Left lung (tissue), 10 donors: ENCODE results near the gene WNK1. TPM values are rescaled to one million over a fixed set of nuclear protein-coding genes. Genes with fewer than 3 reads are reported as not detected.

ENCODE experiments used
- ATAC-seq: fragments of 200-7000 bp; cut with Tn5 transposase; one replicate; pipeline ENCODE4 v1.9.1; 2020; ENCODE audit warnings: moderate library complexity
- DNase-seq, 4 donors: peaks; one replicate each; pipeline ENCODE4 v3.0.0-alpha.2; 2013 to 2020
- H3K27ac ChIP-seq, 2 donors: fragments of 200-600 bp; sonication (generic) in 1 of 2; one replicate each; pipeline versions ENCODE4 v1.5.0 to v1.8.0; 2020 to 2021
- H3K27me3 ChIP-seq, 2 donors: fragments of 200-600 bp; sonication (generic) in 1 of 2; one replicate each; pipeline versions ENCODE4 v1.5.0 to v1.8.0; 2020 to 2021
- H3K36me3 ChIP-seq, 2 donors: fragments of 200-600 bp; sonication (generic) in 1 of 2; one replicate each; pipeline versions ENCODE4 v1.5.0 to v1.8.0; 2020 to 2021
- H3K4me1 ChIP-seq, 2 donors: fragments of 200-600 bp; one replicate each; pipeline ENCODE4 v1.8.0; 2021
- H3K4me3 ChIP-seq, 2 donors: fragments of 200-600 bp; sonication (generic) in 1 of 2; one replicate each; pipeline versions ENCODE4 v1.5.0 to v1.8.0; 2020 to 2021; ENCODE audit warnings: mild to moderate bottlenecking in 1 of 2
- H3K9me3 ChIP-seq, 2 donors: fragments of 200-600 bp; sonication (generic) in 1 of 2; one replicate each; pipeline versions ENCODE4 v1.5.0 to v1.8.0; 2020 to 2021
- CTCF ChIP-seq, 2 donors: fragments of 200-600 bp; sonication (generic) in 1 of 2; IDR thresholded peaks; one replicate each; pipeline versions ENCODE4 v1.5.0 to v1.8.0; 2021; ENCODE audit warnings: antibody characterized with exemption in 2 of 2
- intact Hi-C, 2 donors: fragments of 100-400 bp; cut with DNase I; formaldehyde crosslinking; loops; one replicate each; pipeline versions ENCODE4 v1.11.2 to v1.14.2; 2022
- polyA plus RNA-seq, 6 donors: library from polyadenylated mRNA; unstranded; fragments of 120-200 nt; gene quantifications; one replicate each; pipeline ENCODE4 v1.2.1, GENCODE V29; 2013; ENCODE audit not compliant: insufficient read length in 6 of 6
- total RNA-seq, 2 donors: library from RNA; stranded (reverse); fragmentation: NEBNext Ultra II Directional; extraction: Animal tissue kit (Norgen Biotek cat#: 25700); gene quantifications; one replicate each; pipeline ENCODE4 v1.2.1, GENCODE V29; 2021
- donor health status: DM: no; HTN: yes; CAD: no.
- donor health status: DM: no; HTN: no; CAD: no.

The WNK1 gene
- total and polyA plus RNA-seq, 8 donors: 94.4 to 245 (median 111) TPM

GRCh38 chr12:954741-955140 lies 202.4 kb downstream of the WNK1 start:
- no peak for TF ChIP-seq CTCF (IDR thresholded peaks at IDR 0.05)

GRCh38 chr12:955939-956338 lies 203.6 kb downstream of the WNK1 start:
- H3K4me1 ChIP-seq: no peaks in the 10 kb centered on the region
- no peak for TF ChIP-seq CTCF (IDR thresholded peaks at IDR 0.05)
- intact Hi-C loops: no loop called here
- no peaks in the 10 kb centered on the region for H3K36me3 ChIP-seq
- H3K4me3 ChIP-seq: no peak overlapping the region
- H3K27ac ChIP-seq: no peak overlapping the region
- DNase-seq: no peak
- H3K27me3 ChIP-seq: no peaks in the 10 kb centered on the region
- H3K9me3 ChIP-seq: no peaks in the 10 kb centered on the region
- ATAC-seq: no peak

More at GRCh38 chr12:954741-955140, 202.4 kb downstream of the WNK1 start:
- ATAC-seq (no peak), DNase-seq (no peak)
- Histone ChIP-seq H3K9me3 (no peaks in the 10 kb centered on the region), H3K27me3 (no peaks in the 10 kb centered on the region), H3K27ac (no peak overlapping the region), H3K36me3 (no peaks in the 10 kb centered on the region), H3K4me3 (no peak overlapping the region), H3K4me1 (no peaks in the 10 kb centered on the region)
- intact Hi-C loops: no loop called here

GRCh38 chr12:958588-959123 lies 206.3 kb downstream of the WNK1 start:
- Histone ChIP-seq H3K4me1 (no peaks in the 10 kb centered on the region), H3K27me3 (no peaks in the 10 kb centered on the region), H3K36me3 (no peaks in the 10 kb centered on the region), H3K9me3 (no peaks in the 10 kb centered on the region), H3K27ac (no peak overlapping the region), H3K4me3 (no peak overlapping the region)
- no peak for DNase-seq
- ATAC-seq: no peak
- intact Hi-C loops: no loop called here
- TF ChIP-seq CTCF (IDR thresholded peaks at IDR 0.05): no peak

Other genes starting within 250 kb of the WNK1 start
- gene NINJ2, start 89.1 kb upstream of the WNK1 start, total RNA-seq: 10 to 100 TPM; 13.0 to 18.0 TPM
- gene NINJ2, start 89.1 kb upstream of the WNK1 start, polyA plus RNA-seq: 1 to 10 TPM; 1.2 to 5.0 (median 2.3) TPM
- gene RAD52, start 197.1 kb downstream of the WNK1 start, total RNA-seq: 10 to 100 TPM; 11.1 to 16.3 TPM
- gene RAD52, start 197.1 kb downstream of the WNK1 start, polyA plus RNA-seq: 10 to 100 TPM; 26.0 to 46.9 (median 40.4) TPM
- gene ERC1, start 238.6 kb downstream of the WNK1 start, total RNA-seq: 10 to 100 TPM; 63.0 to 64.9 TPM
- 10 to 100 TPM; 34.9 to 41.9 (median 38.3) TPM for gene ERC1, start 238.6 kb downstream of the WNK1 start, polyA plus RNA-seq